Measurements from ENCODE around the gene COL9A2.

DNA sequence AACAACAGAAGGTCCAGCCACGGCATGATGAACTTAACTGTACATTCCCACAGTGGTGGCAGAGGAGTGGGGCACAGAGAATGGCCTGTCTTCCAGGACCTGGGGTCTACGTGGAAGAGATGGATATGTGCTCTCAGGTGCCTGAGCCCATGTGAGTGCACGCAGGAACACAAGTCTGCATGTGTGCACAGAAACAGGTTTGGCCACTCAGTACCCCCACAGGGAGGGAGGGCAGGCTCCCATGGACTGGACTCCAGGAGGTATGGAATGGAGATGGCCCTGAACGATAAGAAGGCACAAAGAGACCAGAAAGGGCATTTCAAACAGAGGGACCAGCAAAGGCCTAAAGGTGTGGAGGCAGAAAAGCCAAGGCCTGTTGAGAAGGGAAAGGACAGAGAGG lies 10.8 kb downstream of the COL9A2 start:
- no peak for TF ChIP-seq CTCF (IDR thresholded peaks at IDR 0.05)
- TF ChIP-seq RAD21 (conservative IDR thresholded peaks at IDR 0.05 in 1 of 2, IDR thresholded peaks at IDR 0.05 in 1 of 2): no peak
- TF ChIP-seq EP300 (IDR thresholded peaks at IDR 0.05): no peak
- no peak for TF ChIP-seq POLR2A (IDR thresholded peaks at IDR 0.05; ENCODE audit: low read length)
- TF ChIP-seq TFCP2L1 (CRISPR knock-in tag; IDR thresholded peaks at IDR 0.05): no peak
- TF ChIP-seq CHD2 (IDR thresholded peaks at IDR 0.05; ENCODE audit: low read length, partially characterized antibody): no peak
- TF ChIP-seq RNF2 (IDR thresholded peaks at IDR 0.05; ENCODE audit: borderline replicate concordance, low read depth): no peak
- TF ChIP-seq BHLHE40 (IDR thresholded peaks at IDR 0.05; ENCODE audit: low read depth, low read length): no peak
- no peak for TF ChIP-seq HDAC2 (IDR thresholded peaks at IDR 0.05)
- no peak for TF ChIP-seq JUNB (IDR thresholded peaks at IDR 0.05)
- TF ChIP-seq USF2 (IDR thresholded peaks at IDR 0.05): no peak
- TF ChIP-seq SMC3 (IDR thresholded peaks at IDR 0.05): no peak
- TF ChIP-seq BCL3 (IDR thresholded peaks at IDR 0.05): no peak

Data from A549 (cell line).